ENCODE results near the gene DTNB. TPM values are rescaled to one million over a fixed set of nuclear protein-coding genes. Genes with fewer than 3 reads are reported as not detected.

DTNB gene
- total RNA-seq, 1 donor from 2014 or later = 8.5 TPM

GRCh38 chr2:25400169-25400568 is 273.2 kb downstream of the DTNB start:
- peaks cover 4% of the 10 kb centered on the region for H3K4me1 Mint-ChIP-seq (ENCODE audit: low read depth)
- no peak overlapping the region for H3K27ac Mint-ChIP-seq (ENCODE audit: unreplicated experiment)
- DNase-seq (ENCODE audit: low spot score) = no peak
- no peak for TF ChIP-seq CTCF (IDR thresholded peaks at IDR 0.05)
- H3K36me3 Mint-ChIP-seq (ENCODE audit: low read depth) = no peaks in the 10 kb centered on the region
- H3K27me3 Mint-ChIP-seq (ENCODE audit: low read depth) = no peaks in the 10 kb centered on the region
- H3K4me3 Mint-ChIP-seq (ENCODE audit: unreplicated experiment) = no peak overlapping the region
- H3K9me3 Mint-ChIP-seq (ENCODE audit: low read depth) = no peaks in the 10 kb centered on the region

DNA sequence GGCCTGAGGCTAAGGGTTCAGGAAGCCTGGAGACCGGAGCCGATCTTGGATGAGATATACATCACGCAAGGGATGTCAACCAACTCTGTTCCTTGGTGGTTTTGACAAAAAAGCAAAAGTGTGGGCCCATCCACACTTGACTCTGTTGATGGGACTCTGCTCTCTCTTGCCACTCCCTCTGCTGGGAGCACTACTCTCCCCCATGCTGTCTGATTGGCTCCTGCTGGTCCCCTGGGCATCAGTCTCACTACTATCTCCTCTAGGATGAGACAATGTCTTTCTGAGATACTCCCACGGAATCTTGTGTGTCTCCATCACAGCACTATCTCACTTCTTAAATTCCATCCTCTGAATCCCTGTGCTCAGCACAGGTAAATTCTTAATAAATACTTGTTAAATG is 274.8 kb downstream of the DTNB start:
- TF ChIP-seq CTCF (IDR thresholded peaks at IDR 0.05) = no peak
- DNase-seq (ENCODE audit: low spot score) = no peak
- Mint-ChIP-seq H3K27ac (ENCODE audit: unreplicated experiment) (no peak overlapping the region), H3K9me3 (ENCODE audit: low read depth) (peaks cover 9% of the 10 kb centered on the region), H3K4me1 (ENCODE audit: low read depth) (peaks cover 4% of the 10 kb centered on the region), H3K36me3 (ENCODE audit: low read depth) (no peaks in the 10 kb centered on the region), H3K27me3 (ENCODE audit: low read depth) (no peaks in the 10 kb centered on the region), H3K4me3 (ENCODE audit: unreplicated experiment) (no peak overlapping the region)

- Mint-ChIP-seq H3K36me3 (ENCODE audit: low read depth) (no peaks in the 10 kb centered on the region), H3K4me3 (ENCODE audit: unreplicated experiment) (no peak overlapping the region), H3K27ac (ENCODE audit: unreplicated experiment) (no peak overlapping the region), H3K4me1 (ENCODE audit: low read depth) (peaks cover 4% of the 10 kb centered on the region), H3K27me3 (ENCODE audit: low read depth) (no peaks in the 10 kb centered on the region), H3K9me3 (ENCODE audit: low read depth) (peaks cover 10% of the 10 kb centered on the region)
- TF ChIP-seq CTCF (IDR thresholded peaks at IDR 0.05) = no peak
- no peak for DNase-seq (ENCODE audit: low spot score)
Measured at GRCh38 chr2:25397777-25398176, 275.6 kb downstream of the DTNB start.

DNA sequence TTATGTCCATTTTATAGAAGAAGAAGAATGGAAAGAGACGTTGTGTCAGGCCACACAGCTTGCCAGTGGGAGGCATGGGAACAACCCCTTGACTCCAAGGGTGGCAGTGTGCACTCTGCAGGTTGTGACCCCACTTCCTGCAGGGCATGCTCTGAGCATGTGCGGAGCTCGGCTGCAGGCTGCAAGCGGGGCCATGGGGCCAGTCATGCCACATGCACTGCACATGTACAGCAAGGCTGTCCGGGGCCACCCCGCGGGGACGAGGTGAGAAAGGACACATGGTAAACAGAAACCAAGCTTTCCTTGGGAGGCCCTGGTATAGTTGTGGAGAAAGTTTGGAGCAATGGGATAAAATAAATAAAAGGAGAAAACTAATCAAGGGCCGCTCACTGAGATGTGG is 284.2 kb downstream of the DTNB start:
- no peaks in the 10 kb centered on the region for H3K4me1 Mint-ChIP-seq (ENCODE audit: low read depth)
- no peak overlapping the region for H3K4me3 Mint-ChIP-seq (ENCODE audit: unreplicated experiment)
- peaks cover 11% of the 10 kb centered on the region for H3K36me3 Mint-ChIP-seq (ENCODE audit: low read depth)
- H3K27me3 Mint-ChIP-seq (ENCODE audit: low read depth) = no peaks in the 10 kb centered on the region
- peaks cover 7% of the 10 kb centered on the region for H3K9me3 Mint-ChIP-seq (ENCODE audit: low read depth)
- no peak overlapping the region for H3K27ac Mint-ChIP-seq (ENCODE audit: unreplicated experiment)
- TF ChIP-seq CTCF (IDR thresholded peaks at IDR 0.05) = no peak
- DNase-seq (ENCODE audit: low spot score) = no peak

DNA sequence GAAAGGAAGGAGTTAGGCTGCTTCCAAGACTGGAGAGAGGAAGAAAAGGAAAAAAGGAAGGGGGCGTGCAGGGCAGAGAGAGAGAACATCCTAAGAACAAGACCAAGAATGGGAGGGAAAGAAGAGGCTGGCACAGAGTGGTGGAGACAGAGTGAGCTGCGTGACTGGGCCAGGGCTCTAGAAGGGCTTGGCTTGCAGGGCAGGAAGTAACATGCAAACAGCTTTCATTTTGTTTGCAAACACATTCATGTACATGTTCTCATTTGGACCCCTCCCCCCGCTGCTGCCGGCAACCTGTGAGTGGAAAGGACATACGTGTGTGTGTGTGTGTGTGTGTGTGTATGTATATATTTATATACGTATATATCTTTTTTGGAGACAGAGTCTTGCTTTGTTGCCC is 284.9 kb downstream of the DTNB start:
- H3K27me3 Mint-ChIP-seq (ENCODE audit: low read depth) = no peaks in the 10 kb centered on the region
- peaks cover 11% of the 10 kb centered on the region for H3K36me3 Mint-ChIP-seq (ENCODE audit: low read depth)
- no peak for DNase-seq (ENCODE audit: low spot score)
- H3K27ac Mint-ChIP-seq (ENCODE audit: unreplicated experiment) = no peak overlapping the region
- H3K9me3 Mint-ChIP-seq (ENCODE audit: low read depth) = no peaks in the 10 kb centered on the region
- H3K4me1 Mint-ChIP-seq (ENCODE audit: low read depth) = no peaks in the 10 kb centered on the region
- no peak for TF ChIP-seq CTCF (IDR thresholded peaks at IDR 0.05)
- H3K4me3 Mint-ChIP-seq (ENCODE audit: unreplicated experiment) = no peak overlapping the region
